HG03442 (cell line): ENCODE results near the gene IQCN.
A peak's percentile ranks its signal among the peaks of the same experiment; 100 is the strongest.

Experiments
- ATAC-seq: cut with Tn5 transposase; IDR thresholded peaks from one replicate; pipeline ENCODE4 v1.9.1; 2021; ENCODE audit warnings: mild to moderate bottlenecking, moderate library complexity; ENCODE audit not compliant: unreplicated experiment

Gene IQCN

DNA sequence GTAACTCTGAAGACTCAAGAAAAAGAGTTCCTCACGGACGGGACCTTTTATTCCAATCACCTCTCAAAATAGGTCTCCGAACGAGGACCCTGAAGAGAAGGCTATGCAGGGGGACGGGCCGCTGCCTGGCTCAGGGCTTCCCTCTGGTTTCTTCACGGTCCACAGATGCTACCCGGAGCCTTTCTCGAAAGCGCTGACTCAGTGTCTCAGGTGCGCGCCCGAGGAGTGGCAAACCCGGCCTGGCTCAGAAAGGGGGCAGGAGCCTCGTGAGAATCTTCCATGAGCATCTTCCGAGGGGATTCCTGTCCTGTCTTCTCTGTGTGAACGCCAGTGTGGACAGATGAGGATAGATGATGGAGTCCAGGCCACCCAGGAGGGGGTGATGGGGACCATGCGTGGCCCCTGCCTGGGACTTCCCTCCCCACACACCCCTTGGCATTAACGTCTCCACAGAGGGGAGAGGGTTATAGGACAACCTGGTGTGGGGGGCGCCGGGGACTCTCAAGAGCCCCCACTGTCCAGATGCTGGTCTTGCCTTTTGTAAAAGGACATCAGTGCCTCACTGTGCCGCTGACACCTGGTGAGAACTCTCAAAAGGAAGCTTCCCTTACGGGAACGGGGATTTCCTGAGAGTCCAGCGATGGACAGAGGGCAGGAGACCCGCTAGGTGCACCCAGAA is 32.1 kb upstream of the IQCN start:
- ATAC-seq, result no peak

DNA sequence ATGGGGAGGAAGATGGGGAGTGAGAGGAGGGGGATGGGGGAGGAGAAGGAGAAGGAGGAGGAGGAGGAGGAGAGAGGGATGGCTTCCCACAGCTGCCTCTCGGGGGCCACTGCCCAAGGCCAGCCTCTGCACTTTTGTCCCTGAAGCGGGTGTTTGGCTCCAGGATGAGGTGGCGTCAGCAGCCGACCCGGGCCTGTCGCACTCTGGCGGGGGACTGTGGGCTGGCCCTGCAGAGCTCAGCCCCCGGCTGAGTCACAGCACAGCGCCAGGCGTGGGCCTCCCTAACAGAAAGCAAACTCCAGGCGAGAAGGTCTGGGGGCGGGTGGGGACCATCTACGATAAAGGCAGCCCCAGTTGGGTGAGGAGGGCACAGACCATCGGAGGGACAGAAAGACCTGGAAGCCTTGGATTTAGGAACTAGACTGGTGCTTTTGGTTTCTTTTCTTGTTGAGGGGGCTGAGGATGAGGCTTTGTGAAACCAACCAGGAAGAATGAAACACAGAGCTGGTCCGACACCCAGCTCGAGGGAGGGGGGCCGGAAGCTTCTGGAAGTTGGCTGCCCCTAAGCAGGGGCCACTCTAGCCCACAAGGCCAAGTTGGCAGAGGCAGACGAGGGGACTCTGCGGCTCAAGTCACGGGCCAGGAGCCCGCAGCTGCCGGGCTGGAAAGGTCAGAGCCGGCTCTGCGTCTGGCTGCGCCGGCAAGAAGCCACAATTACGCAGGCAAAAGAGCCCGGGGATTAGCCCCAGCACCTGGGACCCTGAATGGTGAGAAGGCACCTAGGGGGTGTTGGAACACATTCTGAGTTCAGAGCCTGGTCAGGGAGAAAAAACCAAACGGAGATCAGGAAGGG is 30.4 kb upstream of the IQCN start:
- no peak for ATAC-seq

DNA sequence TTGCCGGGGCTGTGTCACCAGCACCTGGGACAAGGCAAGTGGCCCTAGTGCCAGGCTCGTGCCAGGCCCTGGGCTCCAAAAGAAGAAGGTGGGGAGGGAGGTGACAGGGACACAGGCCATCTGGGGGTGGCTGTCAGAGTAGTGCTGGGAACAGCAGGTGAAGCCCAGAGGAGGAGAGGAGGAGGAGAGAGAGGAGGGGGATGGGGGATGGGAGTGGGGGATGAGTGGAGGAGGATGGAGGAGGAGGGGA is 29.9 kb upstream of the IQCN start:
- no peak for ATAC-seq

DNA sequence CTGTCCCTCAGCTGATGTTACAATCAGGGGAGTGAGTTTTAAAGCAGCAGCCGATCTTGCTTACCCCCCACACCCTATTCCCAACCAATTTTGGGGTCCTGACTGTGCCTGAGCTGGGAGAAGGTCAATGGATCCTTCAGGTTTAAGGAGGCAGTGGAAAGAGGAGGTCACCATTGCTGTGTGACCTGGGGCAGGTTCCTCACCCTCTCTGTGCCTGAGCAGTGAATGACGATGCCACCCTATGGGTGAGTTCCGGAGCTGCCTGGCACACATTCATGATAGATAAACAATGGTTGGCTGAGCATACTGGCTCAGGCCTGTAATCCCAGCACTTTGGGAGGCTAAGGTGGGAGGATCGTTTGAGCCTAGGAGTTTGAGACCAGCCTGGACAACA is 27.5 kb upstream of the IQCN start:
- ATAC-seq, result no peak

DNA sequence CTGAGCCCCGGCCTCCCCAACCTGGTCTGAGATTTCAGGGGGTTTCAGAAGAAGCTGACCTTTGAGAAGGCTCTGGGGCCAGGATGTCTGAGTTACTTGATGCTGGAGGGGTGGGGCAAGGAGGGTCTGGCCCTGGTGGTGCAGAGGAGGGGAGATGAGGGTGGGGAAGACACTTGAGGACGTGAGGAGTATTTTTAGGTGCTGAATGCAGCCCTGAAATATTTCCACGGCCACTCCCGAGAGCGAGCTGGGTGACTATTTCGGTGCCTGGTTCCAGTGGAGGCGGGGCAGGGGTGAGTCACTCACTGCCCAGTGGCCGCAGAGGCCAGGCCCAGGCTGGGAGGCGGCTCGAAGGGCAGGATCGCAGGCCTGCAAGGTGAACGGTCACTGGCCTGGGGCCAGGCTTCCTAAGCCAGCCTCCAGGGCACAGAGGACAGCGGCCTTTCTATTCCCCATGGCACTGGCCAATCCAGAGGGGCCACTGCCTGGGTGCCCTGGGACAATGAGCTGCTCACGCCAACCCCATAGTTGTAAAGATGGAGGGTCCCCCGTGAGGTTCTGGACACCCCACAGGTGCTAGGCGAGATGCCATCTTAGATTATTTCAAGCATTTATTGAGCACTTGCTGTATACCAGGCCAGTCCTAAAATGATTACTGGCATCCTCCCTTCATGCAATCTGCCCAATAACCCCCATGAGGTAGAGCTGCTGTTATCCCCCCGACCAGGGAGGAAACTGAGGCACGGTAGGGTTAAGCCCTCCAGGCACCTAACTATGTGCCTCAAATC is 26.9 kb upstream of the IQCN start:
- no peak for ATAC-seq

DNA sequence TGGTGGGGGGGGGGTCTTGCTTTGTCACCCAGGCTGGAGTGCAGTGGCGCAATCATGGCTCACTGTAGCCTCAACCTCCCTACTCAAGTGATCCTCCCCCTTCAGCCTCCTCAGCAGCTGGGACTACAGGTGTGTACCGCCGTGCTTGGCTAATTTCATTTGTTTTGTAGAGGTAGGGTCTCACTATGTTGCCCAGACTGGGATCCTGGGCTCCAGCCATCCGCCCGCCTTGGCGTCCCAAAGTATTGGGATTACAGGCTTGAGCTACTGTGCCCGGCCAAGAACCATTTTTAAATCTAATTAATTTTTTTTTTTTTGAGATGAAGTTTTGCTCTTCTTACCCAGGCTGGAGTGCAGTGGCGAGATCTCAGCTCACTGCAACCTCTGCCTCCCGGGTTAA is 25.4 kb upstream of the IQCN start:
- ATAC-seq, result no peak

DNA sequence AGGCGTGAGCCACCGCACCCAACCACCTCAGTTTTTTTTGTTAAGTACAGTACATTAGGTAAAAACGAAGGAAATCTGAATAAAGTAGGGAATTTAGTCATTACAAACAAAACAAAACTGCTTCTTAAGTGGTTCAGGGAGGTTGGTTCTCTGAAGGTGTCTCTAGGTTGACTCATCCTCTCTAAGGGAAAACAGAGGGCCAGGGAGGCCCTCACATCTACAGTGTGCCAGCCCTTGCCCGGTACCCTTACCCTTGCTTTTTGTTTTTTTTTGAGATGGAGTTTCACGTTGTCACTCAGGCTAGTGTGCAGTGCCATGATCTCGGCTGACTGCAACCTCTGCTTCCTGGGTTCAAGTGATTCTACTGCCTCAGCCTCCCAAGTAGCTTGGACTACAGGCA is 24.3 kb upstream of the IQCN start:
- ATAC-seq, result no peak

DNA sequence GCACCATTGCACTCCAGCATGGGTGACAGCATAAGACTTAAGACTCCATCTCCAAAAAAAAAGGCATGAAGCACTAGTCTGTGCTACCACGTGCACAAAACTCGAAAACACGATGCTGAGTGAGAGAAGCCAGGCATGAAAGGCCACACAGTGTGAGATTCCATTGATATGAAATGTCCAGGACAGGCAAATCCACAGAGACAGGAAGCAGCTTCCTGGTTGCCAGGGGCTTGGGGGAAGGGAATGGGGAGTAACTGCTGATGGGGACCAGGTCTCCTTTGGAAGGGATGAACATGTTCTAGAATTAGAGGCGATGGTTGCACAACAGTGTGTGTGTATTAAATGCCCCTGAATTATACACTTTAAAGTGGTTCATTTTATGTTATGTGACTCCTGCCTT is 23.1 kb upstream of the IQCN start:
- no peak for ATAC-seq

DNA sequence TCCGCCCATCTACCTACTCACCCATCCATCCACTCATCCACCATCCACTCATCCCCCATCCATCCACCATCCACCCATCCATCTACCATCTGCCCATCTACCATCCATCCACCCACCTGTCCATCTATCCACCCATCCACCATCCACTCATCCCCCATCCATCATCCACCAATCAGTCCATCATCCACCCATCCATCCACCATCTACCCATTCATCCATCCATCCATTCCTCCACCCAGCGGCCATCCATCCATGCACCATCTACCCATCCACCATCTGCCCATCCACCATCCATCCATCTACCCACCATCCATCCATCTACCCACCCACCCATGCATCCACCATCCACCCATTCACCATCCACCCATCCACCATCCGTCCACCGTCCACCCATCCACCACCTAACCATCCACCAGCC is 20.8 kb upstream of the IQCN start:
- no peak for ATAC-seq

DNA sequence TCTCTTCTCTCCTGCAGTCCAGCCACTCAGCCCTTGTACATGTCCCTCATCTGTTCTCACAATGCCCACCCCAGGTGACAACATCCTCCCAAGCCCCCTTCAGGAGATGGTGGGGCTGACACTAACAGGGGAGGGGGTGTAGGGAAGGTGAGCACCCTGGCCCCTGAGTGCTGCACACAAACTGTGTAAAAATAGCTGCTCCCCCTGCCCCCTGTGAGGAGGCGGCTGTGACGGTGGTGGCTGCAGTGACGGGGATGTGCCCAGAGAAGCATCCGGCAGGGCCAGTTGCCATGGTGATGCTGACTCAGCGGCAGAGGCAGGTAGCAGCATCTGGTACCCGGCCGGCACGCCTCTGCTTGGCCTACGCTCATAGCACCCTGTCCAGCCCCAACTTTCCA is 20.2 kb upstream of the IQCN start:
- no peak for ATAC-seq

DNA sequence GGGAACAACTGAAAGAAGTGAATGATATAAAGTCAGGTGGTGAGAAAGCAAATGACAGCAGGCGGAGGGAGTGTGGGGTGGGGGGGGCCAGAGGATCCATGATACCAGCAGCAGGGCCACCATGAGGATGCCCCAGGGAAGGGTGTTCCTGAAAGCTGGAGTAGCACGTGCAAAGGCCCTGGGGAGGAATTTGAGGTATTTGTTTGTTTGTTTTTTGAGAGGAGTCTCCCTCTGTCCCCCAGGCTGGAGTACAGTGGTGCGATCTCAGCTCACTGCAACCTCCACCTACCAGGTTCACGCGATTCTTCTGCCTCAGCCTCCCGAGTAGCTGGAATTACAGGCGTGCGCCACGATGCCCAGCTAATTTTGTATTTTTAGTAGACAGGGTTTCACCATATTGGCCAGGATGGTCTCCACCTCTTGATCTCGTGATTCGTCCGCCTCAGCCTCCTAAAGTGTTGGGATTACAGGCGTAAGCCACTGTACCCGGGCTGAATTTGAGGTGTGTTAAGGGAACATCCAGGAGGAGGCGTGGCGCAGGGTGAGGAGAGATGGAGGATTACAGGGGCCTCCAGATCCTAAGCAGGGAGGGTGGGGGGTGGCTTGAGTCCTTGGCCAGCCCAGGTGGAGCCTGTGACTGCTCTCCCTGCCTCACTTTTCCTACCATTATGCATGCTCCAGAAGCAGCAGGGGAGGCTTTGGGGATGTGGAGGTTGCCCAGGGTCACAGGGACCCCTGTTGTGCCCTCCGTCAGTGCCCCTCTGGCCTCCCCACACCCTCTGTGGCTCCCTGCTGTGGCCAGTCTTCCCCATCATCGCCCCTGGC is 19.6 kb upstream of the IQCN start:
- ATAC-seq, result no peak

DNA sequence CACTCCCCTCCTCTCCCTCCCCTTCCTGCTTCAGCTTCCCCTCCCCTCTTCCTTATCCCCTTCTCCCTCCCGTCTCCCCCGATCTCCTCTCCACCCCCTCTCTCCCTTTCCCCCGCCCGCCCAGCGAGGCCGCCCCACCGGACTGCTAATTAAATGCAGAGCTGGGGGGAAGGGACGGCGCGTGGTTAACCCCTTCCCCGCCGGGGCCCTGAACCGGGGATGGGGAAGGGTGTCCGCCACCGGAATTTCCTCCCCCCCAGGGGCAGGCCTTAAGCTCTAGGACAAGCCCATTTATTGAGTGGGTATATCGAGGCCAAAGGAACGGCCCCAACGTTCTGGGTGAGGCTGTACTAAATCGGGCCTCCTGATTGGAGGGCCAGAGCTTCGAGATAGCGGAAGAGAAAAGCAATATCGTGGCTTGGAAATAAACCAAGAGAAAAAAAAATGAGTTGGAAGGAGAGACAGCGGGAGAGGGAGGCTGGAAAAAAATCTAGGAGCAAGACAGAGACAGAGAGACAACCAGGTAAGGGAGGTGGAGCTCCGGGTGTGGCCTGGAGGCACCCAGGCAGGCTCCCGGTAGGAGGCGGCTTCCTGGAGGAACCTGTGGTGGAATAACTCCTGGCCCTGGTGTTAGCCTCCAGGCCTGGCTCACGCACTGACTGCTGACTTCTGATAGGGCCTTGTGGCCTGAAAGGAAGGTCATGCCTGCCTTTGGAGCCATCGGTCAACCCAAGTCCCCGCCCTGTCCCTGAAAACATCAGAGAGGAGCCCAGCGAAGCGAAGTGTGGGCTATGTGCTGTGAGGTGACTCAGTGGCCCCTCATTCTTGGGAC is 18.8 kb upstream of the IQCN start:
- no peak for ATAC-seq

DNA sequence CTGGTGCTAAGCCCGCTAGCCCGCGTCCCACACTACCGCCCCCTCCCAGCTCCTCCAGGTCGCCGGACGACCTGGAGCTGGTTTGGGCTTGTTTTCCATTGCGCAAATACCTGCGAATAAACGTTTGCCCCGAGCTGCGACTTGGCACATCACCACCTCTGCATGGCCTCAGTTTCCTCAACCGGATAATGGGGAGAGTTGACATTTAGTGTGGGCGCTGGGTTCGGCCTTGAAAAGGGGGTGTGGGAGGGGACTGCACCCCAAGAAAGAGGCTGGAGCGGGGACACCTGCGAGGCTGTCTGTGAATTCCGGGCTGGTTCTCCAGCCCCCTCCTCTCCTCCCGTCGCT is 18.2 kb upstream of the IQCN start:
- ATAC-seq, result no peak

DNA sequence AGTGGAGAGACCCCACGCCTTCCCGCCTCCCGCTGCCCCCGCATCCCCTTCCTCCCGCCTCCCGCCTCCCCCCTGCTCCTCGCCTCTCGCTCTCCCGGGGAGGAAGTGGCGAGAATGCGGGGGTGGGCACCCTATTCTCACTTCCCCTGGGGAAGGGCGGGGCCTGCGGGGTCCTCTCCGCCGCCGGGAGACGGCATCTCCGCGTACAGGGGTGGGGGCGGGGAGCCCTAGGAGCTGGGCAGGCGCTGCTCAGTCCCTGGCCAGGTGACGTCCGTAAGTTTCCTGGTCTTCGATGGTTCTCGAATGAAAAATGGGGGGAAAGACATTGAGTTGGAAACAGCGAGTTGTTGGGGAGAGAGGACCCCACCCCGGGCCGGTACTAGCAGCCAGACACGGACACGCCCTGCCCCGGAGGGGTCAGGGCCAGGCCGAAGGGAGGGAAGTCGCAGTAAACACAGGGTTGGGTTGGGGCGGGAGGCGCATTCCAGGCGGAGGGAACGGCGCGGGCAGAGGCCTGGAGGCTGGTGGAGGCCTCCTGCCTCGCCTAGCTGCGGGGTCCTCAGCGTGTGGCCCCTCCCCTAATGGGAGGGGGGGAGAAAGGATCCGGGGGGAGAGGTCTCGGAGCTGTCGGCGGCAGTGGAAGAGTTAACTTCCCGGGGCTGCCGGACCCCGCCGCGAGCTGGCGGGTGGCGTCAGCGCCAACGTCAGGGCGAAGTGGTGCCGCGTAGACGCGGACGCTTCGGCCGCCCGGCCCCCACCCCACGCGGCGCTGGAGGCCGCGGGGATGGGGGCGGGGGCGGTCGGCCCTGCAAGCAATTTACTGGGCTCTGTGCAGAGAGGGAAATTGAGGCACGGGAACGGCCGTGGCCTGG is 17.6 kb upstream of the IQCN start:
- ATAC-seq, result peak; percentile 41

DNA sequence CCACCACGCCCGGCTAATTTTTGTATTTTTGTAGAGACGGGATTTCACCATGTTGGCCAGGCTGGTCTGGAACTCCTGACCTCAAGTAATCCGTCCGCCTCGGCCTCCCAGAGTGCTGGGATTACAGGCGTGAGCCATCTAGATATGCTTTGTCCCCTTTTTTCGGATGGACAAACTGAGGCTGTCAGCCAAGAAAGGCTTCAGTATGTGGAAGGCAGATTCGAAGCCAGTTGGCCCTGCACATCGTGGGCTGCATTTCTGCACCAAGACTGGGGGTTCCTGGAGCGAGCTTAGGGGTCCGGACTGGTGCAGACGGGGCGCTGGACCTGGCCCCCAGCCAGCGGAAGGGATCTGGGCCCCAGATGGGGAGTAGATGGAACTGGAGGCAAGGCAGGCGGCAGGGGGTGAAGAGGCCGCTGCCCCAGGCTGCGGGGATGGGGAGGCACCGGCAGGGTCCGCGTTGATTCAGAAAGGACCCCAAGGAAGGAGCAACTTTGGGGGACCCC is 16.8 kb upstream of the IQCN start:
- ATAC-seq, result no peak

DNA sequence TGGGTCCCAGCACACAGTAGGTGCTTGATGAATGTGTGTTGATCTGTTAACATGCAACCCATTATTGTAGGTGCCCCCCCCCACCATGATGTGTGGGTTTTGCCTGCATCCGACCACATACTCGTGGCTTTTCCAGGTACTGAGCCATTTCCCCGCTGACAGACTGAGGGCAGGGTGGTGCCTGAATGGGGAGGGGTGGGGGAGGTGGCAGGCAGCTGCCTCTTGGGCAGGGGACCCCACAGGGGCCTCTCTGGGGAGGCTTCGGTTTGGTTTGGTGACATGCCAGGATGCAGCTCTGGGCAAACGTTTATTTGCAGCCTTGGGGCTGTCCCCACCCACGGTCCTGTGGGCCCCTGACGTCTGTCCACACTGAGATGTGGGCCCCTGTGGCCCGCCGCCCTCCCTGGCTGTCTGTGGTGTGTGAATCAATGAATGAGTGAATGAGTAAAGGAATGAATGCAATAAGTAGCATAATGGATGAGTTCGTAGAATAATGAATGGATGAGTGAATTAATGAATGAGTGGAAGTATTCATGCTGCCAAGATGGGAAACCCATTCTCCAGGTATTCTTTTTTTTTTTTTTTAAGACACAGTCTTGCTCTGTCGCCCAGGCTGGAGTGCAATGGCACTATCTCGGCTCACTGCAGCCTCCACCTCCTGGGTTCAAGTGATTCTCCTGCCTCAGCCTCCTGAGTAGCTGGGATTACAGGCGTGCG is 16.2 kb upstream of the IQCN start:
- ATAC-seq, result peak; percentile 42

DNA sequence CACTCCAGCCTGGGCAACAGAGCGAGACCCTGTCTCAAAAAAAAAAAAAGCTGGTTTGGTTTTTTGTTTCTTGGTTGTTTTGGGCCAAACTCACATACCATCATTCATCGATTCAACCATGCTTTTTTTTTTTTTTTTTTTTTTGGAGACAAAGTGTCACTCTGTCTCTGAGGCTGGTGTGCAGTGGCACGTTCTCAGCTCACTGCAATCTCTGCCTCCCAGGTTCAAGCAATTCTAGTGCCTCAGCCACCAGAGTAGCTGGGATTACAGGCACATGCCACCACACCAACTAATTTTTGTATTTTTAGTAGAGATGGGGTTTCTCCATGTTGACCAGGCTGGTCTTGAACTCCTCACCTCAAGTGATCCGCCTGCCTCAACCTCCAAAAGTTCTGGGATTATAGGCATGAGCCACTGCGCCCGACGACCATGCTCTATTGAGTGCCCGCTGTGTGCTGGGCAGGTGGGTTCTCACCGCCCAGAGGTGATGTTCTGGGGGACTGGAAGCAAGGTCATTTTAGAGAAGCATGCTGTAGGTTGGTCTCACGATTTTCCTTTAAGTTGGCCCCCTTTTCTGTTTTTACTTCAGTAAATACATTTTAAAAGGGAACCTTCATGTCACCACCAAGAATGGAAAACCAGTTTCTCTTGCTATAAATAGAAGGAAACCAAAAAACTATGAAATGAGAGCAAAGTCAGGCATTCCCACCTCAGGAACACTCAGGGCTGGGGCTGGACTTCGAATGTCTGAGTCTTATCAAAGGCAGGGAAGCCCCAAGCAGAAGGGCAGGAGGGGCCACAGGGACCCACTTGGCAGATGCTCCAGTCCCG is 15.4 kb upstream of the IQCN start:
- no peak for ATAC-seq
